Kidney epithelial cell (primary cell): ENCODE data around the gene ZBTB45. TPM values are rescaled to one million over a fixed set of nuclear protein-coding genes. Genes with fewer than 3 reads are reported as not detected.

Source experiments
- DNase-seq: peaks from one replicate; pipeline ENCODE4 v3.0.0-alpha.2; 2010; ENCODE audit warnings: low read depth
- H3K27me3 ChIP-seq: 2 replicates; pipeline ENCODE4 v1.6.0; 2011; ENCODE audit warnings: low read length; ENCODE audit not compliant: control insufficient read depth, insufficient read depth
- H3K36me3 ChIP-seq: 2 replicates; pipeline ENCODE4 v1.5.1; 2011; ENCODE audit warnings: low read length; ENCODE audit not compliant: control insufficient read depth, insufficient read depth
- H3K4me3 ChIP-seq: 2 replicates; pipeline ENCODE4 v1.5.1; 2011; ENCODE audit warnings: low read depth, mild to moderate bottlenecking, control low read depth, low read length
- CTCF ChIP-seq: IDR thresholded peaks from 2 replicates; pipeline ENCODE4 v1.5.1; 2011; ENCODE audit warnings: mild to moderate bottlenecking, moderate library complexity, low read length, control low read depth, inconsistent platforms; ENCODE audit not compliant: insufficient read depth, poor library complexity, severe bottlenecking
- total RNA-seq: library from RNA; depleted of rRNA; stranded (reverse); fragments of >200 nt; gene quantifications from 2 replicates; pipeline ENCODE4 v1.2.3, GENCODE V29; 2015

ZBTB45 gene
- total RNA-seq, 1 donor from 2014 or later = 16.2 TPM

GRCh38 chr19:58551123-58551497 lies 31.5 kb upstream of the ZBTB45 start:
- Histone ChIP-seq H3K36me3 (peaks cover 16% of the 10 kb centered on the region), H3K27me3 (no peaks in the 10 kb centered on the region), H3K4me3 (no peak overlapping the region)
- no peak for TF ChIP-seq CTCF
- no peak for DNase-seq

- TF ChIP-seq CTCF = no peak
- no peak overlapping the region for H3K4me3 ChIP-seq
- no peak for DNase-seq
- H3K27me3 ChIP-seq = no peaks in the 10 kb centered on the region
- peaks cover 17% of the 10 kb centered on the region for H3K36me3 ChIP-seq
Measured at GRCh38 chr19:58550362-58551122, 30.9 kb upstream of the ZBTB45 start.

GRCh38 chr19:58549664-58550361 lies 30.2 kb upstream of the ZBTB45 start:
- peaks cover 17% of the 10 kb centered on the region for H3K36me3 ChIP-seq
- DNase-seq = no peak
- H3K27me3 ChIP-seq = no peaks in the 10 kb centered on the region
- TF ChIP-seq CTCF = no peak
- no peak overlapping the region for H3K4me3 ChIP-seq

GRCh38 chr19:58548859-58549663 lies 29.5 kb upstream of the ZBTB45 start:
- DNase-seq = no peak
- no peak for TF ChIP-seq CTCF
- Histone ChIP-seq H3K27me3 (no peaks in the 10 kb centered on the region), H3K36me3 (peaks cover 17% of the 10 kb centered on the region), H3K4me3 (no peak overlapping the region)

GRCh38 chr19:58547323-58548312 lies 28.0 kb upstream of the ZBTB45 start:
- Histone ChIP-seq H3K36me3 (peaks cover 17% of the 10 kb centered on the region), H3K4me3 (no peak overlapping the region), H3K27me3 (no peaks in the 10 kb centered on the region)
- no peak for TF ChIP-seq CTCF
- no peak for DNase-seq
